Keratinocyte (primary cell): ENCODE data around the gene CORO1C. TPM values are rescaled to one million over a fixed set of nuclear protein-coding genes. Genes with fewer than 3 reads are reported as not detected.

ENCODE experiments used
- DNase-seq: peaks from one replicate; pipeline ENCODE4 v3.0.0-alpha.2; 2011; ENCODE audit warnings: low read depth, missing footprints, low spot score
- FAIRE-seq: peaks from 2 replicates; lab custom pipeline; 2011; peaks lifted over from hg19 to GRCh38; lab: Jason Lieb, UNC
- H2AFZ ChIP-seq: 2 replicates; pipeline ENCODE4 v1.6.0; 2012; ENCODE audit warnings: low read length, control low read depth, inconsistent platforms; ENCODE audit not compliant: control insufficient read depth
- H3K27ac ChIP-seq: 2 replicates; pipeline ENCODE4 v1.5.1; 2011; ENCODE audit warnings: low read length; ENCODE audit not compliant: control insufficient read depth, insufficient read depth
- H3K27me3 ChIP-seq: 3 replicates; pipeline ENCODE4 v1.6.0; 2011; ENCODE audit warnings: low read length; ENCODE audit not compliant: control insufficient read depth, insufficient read depth; ENCODE audit errors: extremely low read depth
- H3K36me3 ChIP-seq, 2 experiments: 2 replicates in 1 of 2; 3 replicates in 1 of 2; pipeline ENCODE4 v1.5.1; 2011; ENCODE audit warnings: low read length in 2 of 2, mild to moderate bottlenecking in 1 of 2; ENCODE audit not compliant: control insufficient read depth in 2 of 2, insufficient read depth in 2 of 2; ENCODE audit errors: extremely low read depth in 1 of 2
- H3K4me1 ChIP-seq: 3 replicates; pipeline ENCODE4 v1.5.1; 2011; ENCODE audit warnings: low read length; ENCODE audit not compliant: control insufficient read depth, insufficient read depth; ENCODE audit errors: extremely low read depth
- H3K4me2 ChIP-seq: 3 replicates; pipeline ENCODE4 v1.6.0; 2011; ENCODE audit warnings: low read depth, low read length; ENCODE audit not compliant: control insufficient read depth, insufficient read depth; ENCODE audit errors: extremely low read depth
- H3K4me3 ChIP-seq, 3 experiments: fragments of 200-600 bp in 1 of 3; sonication (generic) in 1 of 3; 2 replicates in 2 of 3; 3 replicates in 1 of 3; pipeline ENCODE4 v1.5.1; 2011 to 2016; ENCODE audit warnings: low read length in 3 of 3, mild to moderate bottlenecking in 3 of 3, control low read depth in 2 of 3, inconsistent platforms in 1 of 3, low read depth in 1 of 3, mixed read lengths in 1 of 3, mixed run types in 1 of 3, moderate library complexity in 1 of 3; ENCODE audit not compliant: control insufficient read depth in 2 of 3, insufficient read depth in 2 of 3; ENCODE audit errors: extremely low read depth in 1 of 3
- H3K79me2 ChIP-seq: 2 replicates; pipeline ENCODE4 v1.6.0; 2012; ENCODE audit warnings: low read length; ENCODE audit not compliant: control insufficient read depth, insufficient read depth
- H3K9ac ChIP-seq: 3 replicates; pipeline ENCODE4 v1.6.0; 2011; ENCODE audit warnings: low read length; ENCODE audit not compliant: control insufficient read depth, insufficient read depth; ENCODE audit errors: extremely low read depth
- H3K9me1 ChIP-seq: 3 replicates; pipeline ENCODE4 v1.6.0; 2011; ENCODE audit warnings: low read length; ENCODE audit not compliant: control insufficient read depth, insufficient read depth; ENCODE audit errors: extremely low read depth
- H3K9me3 ChIP-seq: 2 replicates; pipeline ENCODE4 v1.5.1; 2012; ENCODE audit warnings: low read depth, low read length; ENCODE audit not compliant: control insufficient read depth
- H4K20me1 ChIP-seq: 3 replicates; pipeline ENCODE4 v1.6.0; 2011; ENCODE audit warnings: low read length; ENCODE audit not compliant: control insufficient read depth, insufficient read depth; ENCODE audit errors: extremely low read depth
- CTCF ChIP-seq, 3 experiments: IDR thresholded peaks in 1 of 3; conservative IDR thresholded peaks in 1 of 3; optimal IDR thresholded peaks in 1 of 3; 2 replicates in 2 of 3; 3 replicates in 1 of 3; pipeline versions ENCODE3 to v1.5.1; 2011; ENCODE audit warnings: low read length in 3 of 3, mild to moderate bottlenecking in 3 of 3, moderate library complexity in 2 of 3, control low read depth in 1 of 3, inconsistent platforms in 1 of 3; ENCODE audit not compliant: insufficient read depth in 2 of 3; ENCODE audit errors: extremely low read depth in 1 of 3
- EZH2 ChIP-seq: IDR thresholded peaks from one replicate; pipeline ENCODE4 v1.6.1; 2012; ENCODE audit warnings: inconsistent platforms, mild to moderate bottlenecking, low read length, moderate library complexity
- dilution Hi-C: fragments of 300-500 bp; cut with MboI; formaldehyde crosslinking; loops from one replicate; pipeline ENCODE4 v1.7.0; 2020; ENCODE audit warnings: low sequenced_read_pairs; ENCODE audit not compliant: extremely low pct_ligation_motif_present
- polyA plus RNA-seq, 5 experiments: library from polyadenylated mRNA; depleted of rRNA in 3 of 5; stranded (reverse) in 3 of 5; stranded (forward) in 1 of 5; unstranded in 1 of 5; fragments of >200 nt; gene quantifications; 1 replicate in 1 of 5; 2 replicates in 3 of 5; 3 replicates in 1 of 5; pipeline versions ENCODE4 v1.2.1 to v1.2.3, GENCODE V29; 2011 to 2012; ENCODE audit warnings: missing spikeins in 2 of 5, low read depth in 1 of 5, low replicate concordance in 1 of 5

The CORO1C gene
- polyA plus RNA-seq, 1 donor (not counting 4 experiments of a cell fraction or from before 2014, with no cell fraction given): 283 TPM

GRCh38 chr12:108630481-108631207 is 100.7 kb downstream of the CORO1C start:
- Histone ChIP-seq H3K79me2 (no peaks in the 10 kb centered on the region), H3K36me3 (no peaks in the 10 kb centered on the region), H3K4me2 (peak overlapping the region; percentile 60), H3K27ac (peak overlapping the region; percentile 70), H3K4me3 (no peak overlapping the region), H3K9ac (peak overlapping the region; percentile 61), H3K9me3 (no peaks in the 10 kb centered on the region), H3K9me1 (no peaks in the 10 kb centered on the region), H2AFZ (no peak overlapping the region), H3K4me1 (peaks cover 38% of the 10 kb centered on the region), H3K27me3 (peaks cover 4% of the 10 kb centered on the region), H4K20me1 (no peaks in the 10 kb centered on the region)
- DNase-seq: peak; percentile 79
- FAIRE-seq: peak; percentile 76
- dilution Hi-C loops: no loop called here
- no peak for TF ChIP-seq CTCF (optimal IDR thresholded peaks at IDR 0.05 in 1 of 3, IDR thresholded peaks at IDR 0.05 in 1 of 3, conservative IDR thresholded peaks at IDR 0.05 in 1 of 3; ENCODE audit: extremely low read depth in 1 of 3, insufficient read depth in 2 of 3, low read length in 3 of 3)
- no peak for TF ChIP-seq EZH2

- Histone ChIP-seq H3K4me3 (no peak overlapping the region), H2AFZ (peak overlapping the region; percentile 26), H3K4me1 (peaks cover 38% of the 10 kb centered on the region), H3K9ac (peak overlapping the region; percentile 61), H3K36me3 (no peaks in the 10 kb centered on the region), H3K9me3 (no peaks in the 10 kb centered on the region), H3K4me2 (peak overlapping the region; percentile 60), H3K79me2 (no peaks in the 10 kb centered on the region), H4K20me1 (no peaks in the 10 kb centered on the region), H3K27me3 (peaks cover 4% of the 10 kb centered on the region), H3K27ac (peak overlapping the region; percentile 70), H3K9me1 (no peaks in the 10 kb centered on the region)
- DNase-seq (peak; percentile 66), FAIRE-seq (peak; percentile 51)
- TF ChIP-seq CTCF (optimal IDR thresholded peaks at IDR 0.05 in 1 of 3, IDR thresholded peaks at IDR 0.05 in 1 of 3, conservative IDR thresholded peaks at IDR 0.05 in 1 of 3; ENCODE audit: extremely low read depth in 1 of 3, insufficient read depth in 2 of 3, low read length in 3 of 3) (no peak), EZH2 (no peak)
- dilution Hi-C loops: no loop called here
These were observed 101.4 kb downstream of the CORO1C start for GRCh38 chr12:108629824-108630476.
